Right ventricle myocardium superior (tissue), 1 donor: ENCODE data around the gene RMND5B. TPM values are rescaled to one million over a fixed set of nuclear protein-coding genes. Genes with fewer than 3 reads are reported as not detected.
"Not testable (repeated sequence)": the region's sequence is repeated elsewhere in the genome, so short reads cannot be mapped to it uniquely, and the experiment has no call there.

ENCODE experiments used
- ATAC-seq: fragments of 200-7000 bp; cut with Tn5 transposase; one replicate; pipeline ENCODE4 v1.9.1; 2020; ENCODE audit warnings: mild to moderate bottlenecking; ENCODE audit not compliant: poor library complexity
- DNase-seq: peaks from one replicate; pipeline ENCODE4 v3.0.0-alpha.2; 2020
- intact Hi-C: fragments of 100-400 bp; cut with DNase I; formaldehyde crosslinking; loops from one replicate; pipeline ENCODE4 v1.11.2; 2022
- long read RNA-seq: library from polyadenylated mRNA; unstranded; transcript quantifications from one replicate; pipeline ENCODE4 v2.0.0, GENCODE V29; 2021
- total RNA-seq: library from RNA; stranded (reverse); fragmentation: NEBNext Ultra II Directional; extraction: Animal tissue kit (Norgen Biotek cat#: 25700); gene quantifications from one replicate; pipeline ENCODE4 v1.2.1, GENCODE V29; 2021
- donor health status: DM: no; HTN: yes; CAD: no; lungs with severe emphysema.

Gene RMND5B
- total RNA-seq, result 33.7 TPM
- long read RNA-seq, full-length matches to known transcripts, result 79 of 179 reads
- long read RNA-seq, partial matches to known transcripts, result 63 of 179 reads
- long read RNA-seq, other reads (novel, unspliced or antisense), result 37 of 179 reads

- intact Hi-C loops, result no loop called here
- ATAC-seq (peak; percentile 99), DNase-seq (peak; percentile 92)
Observed at GRCh38 chr5:178130576-178131445, at the start of gene RMND5B. RMND5B (plus strand) TSS chr5:178131014; CDS start chr5:178138120, 7,106 bp downstream.

DNA sequence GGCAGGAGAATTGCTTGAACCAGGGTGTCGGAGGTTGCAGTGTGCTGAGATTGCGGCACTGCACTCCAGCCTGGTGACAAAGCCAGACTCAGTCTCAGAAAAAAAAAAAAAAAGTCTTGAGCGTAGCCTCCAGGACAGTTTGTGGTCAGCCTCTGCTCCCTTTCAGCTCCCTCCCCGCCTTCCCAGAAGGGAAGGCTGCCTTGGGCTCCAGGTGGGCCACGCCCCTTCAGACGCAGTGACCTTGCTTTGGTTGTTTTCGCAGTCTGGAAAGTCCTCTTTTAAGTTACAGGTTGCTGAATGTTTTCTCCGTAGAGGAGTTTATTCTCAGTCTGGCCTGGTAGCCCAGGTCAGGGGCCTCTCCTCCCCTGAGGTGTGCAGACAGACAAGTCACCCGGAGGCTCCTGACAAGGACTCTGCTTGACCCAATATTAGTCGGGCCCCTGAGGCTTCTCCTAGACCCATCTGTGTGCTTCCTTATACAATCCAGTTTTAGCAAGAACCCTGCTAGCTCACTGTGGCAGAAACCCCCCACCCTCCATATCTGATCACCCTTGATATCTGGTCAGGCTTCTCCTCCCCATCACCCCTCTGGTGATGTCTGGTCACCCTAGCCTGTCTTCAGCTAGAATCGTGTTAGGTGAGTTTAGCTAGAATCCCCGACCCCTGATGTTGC, 49.1 kb upstream of the RMND5B start:
- intact Hi-C loops, result no loop called here
- DNase-seq (no peak), ATAC-seq (no peak)

GRCh38 chr5:178083922-178084321, 46.9 kb upstream of the RMND5B start:
- ATAC-seq, result no peak
- intact Hi-C loops, result no loop called here
- no peak for DNase-seq

DNA sequence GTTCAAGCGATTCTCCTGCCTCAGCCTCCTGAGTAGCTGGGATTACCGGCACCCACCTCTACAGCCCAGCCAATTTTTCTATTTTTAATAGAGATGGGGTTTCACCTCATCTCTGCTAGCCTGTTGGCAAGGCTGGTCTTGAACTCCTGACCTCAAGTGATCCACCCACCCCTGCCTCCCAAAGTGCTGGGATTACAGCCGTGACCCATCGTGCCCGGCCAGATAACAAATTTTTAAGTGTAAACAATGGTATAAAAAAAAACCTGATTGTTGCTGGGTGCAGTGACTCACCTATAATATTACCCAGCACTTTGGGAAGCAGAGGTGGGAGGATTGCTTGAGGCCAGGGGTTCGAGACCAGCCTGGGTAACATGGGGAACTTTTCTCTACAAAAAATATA, 45.5 kb upstream of the RMND5B start:
- intact Hi-C loops, result no loop called here
- DNase-seq (no peak), ATAC-seq (no peak)

DNA sequence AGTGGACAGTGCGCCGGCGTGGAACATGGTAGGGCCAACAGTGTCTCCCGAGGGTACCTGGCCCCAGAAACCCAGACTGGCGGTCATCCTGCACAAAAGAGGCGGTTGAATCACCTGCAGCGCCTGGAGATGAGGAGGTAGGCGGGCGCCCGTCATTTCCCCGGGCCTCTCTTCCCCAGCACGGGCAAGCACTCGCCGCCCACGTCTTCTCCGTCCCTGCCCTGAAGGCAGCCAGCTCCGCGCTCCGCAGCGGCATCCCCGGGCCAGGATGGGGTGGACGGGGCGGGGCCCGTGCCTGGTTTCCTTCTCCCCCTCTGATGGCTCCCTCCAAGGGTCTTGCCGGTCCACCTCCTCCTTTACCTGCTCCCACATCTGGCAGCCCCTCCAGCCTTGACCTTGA, 44.5 kb upstream of the RMND5B start:
- no peak for ATAC-seq
- DNase-seq, result no peak
- intact Hi-C loops, result no loop called here

GRCh38 chr5:178087199-178087598, 43.6 kb upstream of the RMND5B start:
- intact Hi-C loops, DNase-seq, ATAC-seq: not testable (repeated sequence)

DNA sequence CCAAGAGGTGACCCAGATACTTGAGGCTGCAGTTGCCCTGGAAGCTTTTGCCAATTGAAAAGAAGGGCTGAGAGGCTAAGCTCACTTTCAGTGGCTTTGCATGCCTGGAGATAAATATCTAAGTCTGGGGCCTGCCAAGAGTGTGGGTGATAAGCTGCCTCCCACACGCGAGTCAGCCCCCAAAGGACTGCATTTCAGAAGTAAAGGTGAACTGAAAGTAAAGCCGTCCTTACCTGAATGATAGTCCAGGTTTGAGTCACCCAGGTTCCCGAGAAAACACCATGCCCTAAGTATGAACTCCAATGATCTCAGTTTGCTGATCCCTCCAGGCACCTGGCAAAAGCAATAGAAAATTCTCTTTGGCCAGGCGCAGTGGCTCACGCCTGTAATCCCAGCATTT, 40.0 kb upstream of the RMND5B start:
- DNase-seq (no peak), ATAC-seq (no peak)
- intact Hi-C loops, result no loop called here

GRCh38 chr5:178093134-178093533, 37.7 kb upstream of the RMND5B start:
- no peak for DNase-seq
- intact Hi-C loops, result no loop called here
- ATAC-seq, result no peak

- intact Hi-C loops, result no loop called here
- ATAC-seq, result no peak
- no peak for DNase-seq
Observed at GRCh38 chr5:178094345-178094744, 36.5 kb upstream of the RMND5B start.

GRCh38 chr5:178098685-178099084, 32.1 kb upstream of the RMND5B start:
- ATAC-seq (no peak), DNase-seq (no peak)
- intact Hi-C loops, result no loop called here

GRCh38 chr5:178103612-178104011, 27.2 kb upstream of the RMND5B start:
- DNase-seq, result no peak
- no peak for ATAC-seq
- intact Hi-C loops, result no loop called here

GRCh38 chr5:178104492-178104891, 26.3 kb upstream of the RMND5B start:
- DNase-seq (no peak), ATAC-seq (no peak)
- intact Hi-C loops, result no loop called here

DNA sequence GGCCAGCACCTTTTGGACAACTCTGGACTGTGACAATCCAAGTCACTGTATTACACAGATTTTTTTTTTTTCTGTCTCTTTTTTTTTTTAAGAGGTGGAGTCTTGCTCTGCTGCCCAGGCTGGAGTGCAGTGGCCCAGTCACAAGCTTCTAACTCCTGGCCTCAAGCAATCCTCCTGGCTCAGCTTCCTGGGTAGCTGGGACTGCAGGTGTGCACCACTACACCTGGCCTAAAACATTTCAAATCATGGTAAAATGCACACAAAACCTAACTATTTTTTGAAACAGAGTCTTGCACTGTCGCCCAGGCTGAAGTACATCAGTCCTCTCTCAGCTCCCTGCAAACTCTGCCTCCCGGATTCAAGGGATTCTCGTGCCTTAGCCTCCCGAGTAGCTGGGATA, 24.7 kb upstream of the RMND5B start:
- DNase-seq (no peak), ATAC-seq (no peak)
- intact Hi-C loops, result no loop called here

GRCh38 chr5:178106556-178107239, 24.1 kb upstream of the RMND5B start:
- ATAC-seq (no peak), DNase-seq (no peak)
- intact Hi-C loops, result no loop called here

DNA sequence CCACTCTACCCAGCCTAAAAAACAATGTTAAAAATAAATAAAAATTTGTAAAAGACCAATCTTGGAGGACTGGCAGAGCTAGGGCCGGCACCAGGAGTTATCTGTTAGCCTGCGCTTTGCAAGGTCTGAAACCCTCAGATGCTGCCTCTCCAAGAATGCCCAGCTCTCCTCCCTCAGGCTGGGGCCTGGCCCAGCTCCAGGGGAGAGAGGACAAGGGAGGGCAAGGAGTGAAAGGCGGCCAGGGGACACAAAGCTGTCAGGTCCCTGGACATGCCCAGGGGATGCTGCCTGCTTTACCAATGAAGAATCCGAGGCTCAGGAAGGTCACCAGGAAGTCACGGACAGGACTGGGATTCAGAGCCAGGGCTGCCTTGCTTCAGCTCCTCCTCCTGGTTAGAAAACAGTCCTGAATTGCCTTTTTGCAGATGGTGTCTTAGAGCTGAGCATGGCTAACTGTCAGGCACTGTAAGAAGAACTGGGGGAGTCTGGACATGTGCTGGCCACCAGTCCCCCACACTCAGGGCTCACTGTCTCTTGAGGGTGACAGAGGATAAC, 23.0 kb upstream of the RMND5B start:
- intact Hi-C loops, result no loop called here
- ATAC-seq (no peak), DNase-seq (no peak)

DNA sequence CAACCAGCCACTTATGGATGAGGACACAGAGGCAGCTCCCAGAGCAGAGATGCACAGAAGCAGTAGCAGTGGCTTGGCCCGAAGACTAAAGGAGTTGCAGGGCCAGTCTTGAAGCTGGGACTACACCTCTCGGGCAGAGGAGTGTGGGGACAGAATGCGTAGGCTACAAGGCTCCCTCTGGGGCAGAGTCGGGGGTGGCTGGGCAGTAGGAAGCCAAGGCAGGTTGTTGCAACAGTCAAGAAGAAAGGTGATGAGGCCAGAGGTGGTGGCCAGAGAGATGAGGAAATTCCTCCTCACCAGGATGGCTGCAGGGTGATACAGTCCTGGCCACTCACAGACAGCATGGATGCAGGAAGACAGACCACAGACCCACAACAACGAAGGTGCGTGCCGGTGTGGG, 22.4 kb upstream of the RMND5B start:
- DNase-seq (no peak), ATAC-seq (no peak)
- intact Hi-C loops, result no loop called here

DNA sequence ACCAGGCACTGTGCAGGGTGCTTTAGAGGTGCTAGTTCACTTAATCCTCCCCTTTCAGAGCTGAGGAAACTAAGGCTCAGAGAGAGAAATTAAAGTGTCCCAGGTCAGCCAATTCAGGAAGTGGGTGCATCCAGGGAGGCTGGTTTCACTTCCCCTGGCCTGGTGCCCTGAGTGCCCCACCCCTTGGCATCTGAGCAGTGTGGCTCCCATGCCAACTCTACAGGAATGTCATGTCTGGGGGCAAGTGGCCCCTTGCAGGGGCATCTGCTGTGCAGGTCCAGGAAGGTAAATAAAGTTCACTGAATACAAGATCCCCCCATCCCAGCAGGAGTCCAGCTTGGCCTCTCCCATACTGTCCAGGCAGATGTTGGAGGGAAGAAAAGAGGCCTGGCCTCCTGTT, 21.8 kb upstream of the RMND5B start:
- intact Hi-C loops, result no loop called here
- no peak for ATAC-seq
- DNase-seq, result no peak

GRCh38 chr5:178110511-178110910, 20.3 kb upstream of the RMND5B start:
- DNase-seq (no peak), ATAC-seq (no peak)
- intact Hi-C loops, result no loop called here

DNA sequence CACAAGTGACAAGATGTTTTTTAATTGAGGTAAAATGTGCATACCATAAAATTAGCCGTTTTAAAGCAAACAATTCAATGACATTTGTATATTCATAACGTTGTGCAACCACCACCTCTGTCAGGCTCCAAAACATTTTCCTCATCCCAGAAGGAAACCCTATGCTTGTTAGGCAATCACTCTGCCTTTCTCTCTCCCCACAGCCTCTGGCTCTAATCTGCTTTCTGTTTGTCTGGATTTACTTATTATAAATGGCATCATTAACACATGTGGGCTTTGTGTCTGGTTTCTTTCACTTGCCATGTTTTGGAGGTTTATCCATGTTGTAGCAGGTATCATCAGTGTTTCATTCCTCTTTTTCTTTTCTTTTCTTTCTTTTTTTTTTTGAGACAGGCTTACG, 18.9 kb upstream of the RMND5B start:
- intact Hi-C loops, result no loop called here
- ATAC-seq (no peak), DNase-seq (no peak)
